ENCODE data around the gene STAC2.
"Not testable (repeated sequence)": the region's sequence is repeated elsewhere in the genome, so short reads cannot be mapped to it uniquely, and the experiment has no call there.

Gene STAC2, protein sequence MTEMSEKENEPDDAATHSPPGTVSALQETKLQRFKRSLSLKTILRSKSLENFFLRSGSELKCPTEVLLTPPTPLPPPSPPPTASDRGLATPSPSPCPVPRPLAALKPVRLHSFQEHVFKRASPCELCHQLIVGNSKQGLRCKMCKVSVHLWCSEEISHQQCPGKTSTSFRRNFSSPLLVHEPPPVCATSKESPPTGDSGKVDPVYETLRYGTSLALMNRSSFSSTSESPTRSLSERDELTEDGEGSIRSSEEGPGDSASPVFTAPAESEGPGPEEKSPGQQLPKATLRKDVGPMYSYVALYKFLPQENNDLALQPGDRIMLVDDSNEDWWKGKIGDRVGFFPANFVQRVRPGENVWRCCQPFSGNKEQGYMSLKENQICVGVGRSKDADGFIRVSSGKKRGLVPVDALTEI

DNA sequence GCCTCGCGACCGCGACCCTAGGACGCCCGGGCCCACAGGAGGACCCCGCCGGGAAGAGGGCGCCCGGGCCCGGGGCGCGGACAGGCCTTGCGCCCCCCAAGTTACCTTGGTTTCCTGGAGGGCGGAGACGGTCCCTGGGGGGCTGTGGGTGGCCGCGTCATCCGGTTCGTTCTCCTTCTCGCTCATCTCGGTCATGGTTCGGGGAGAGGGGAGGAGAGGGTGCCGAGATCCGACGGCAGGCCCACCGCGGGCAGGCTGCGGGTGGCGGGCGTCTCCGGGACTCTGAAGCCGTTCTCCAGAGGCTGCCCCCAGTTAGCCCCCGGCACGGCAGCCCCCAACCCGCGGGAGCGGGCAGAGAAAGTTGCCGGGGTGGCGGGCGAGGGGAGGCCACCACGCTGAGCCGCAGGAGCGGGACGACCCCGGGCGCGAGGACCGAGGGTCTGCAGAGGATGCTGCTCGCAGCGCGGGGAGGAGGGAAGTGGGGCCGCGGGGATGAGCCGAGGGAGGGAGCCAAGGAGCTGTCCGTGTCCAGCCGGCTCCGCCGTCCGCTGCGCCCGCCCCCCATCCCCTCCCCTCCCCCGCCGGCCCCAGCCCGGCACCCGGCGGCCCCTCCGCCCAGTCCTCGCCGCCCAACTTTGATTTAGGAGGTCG lies at the start of gene STAC2:
Gene STAC2 (minus strand): TSS at position 638 of the 651 bp plus-strand sequence. CDS start 443 bp downstream, at position 195.
- no peak for DNase-seq (ENCODE audit: low read depth)

DNA sequence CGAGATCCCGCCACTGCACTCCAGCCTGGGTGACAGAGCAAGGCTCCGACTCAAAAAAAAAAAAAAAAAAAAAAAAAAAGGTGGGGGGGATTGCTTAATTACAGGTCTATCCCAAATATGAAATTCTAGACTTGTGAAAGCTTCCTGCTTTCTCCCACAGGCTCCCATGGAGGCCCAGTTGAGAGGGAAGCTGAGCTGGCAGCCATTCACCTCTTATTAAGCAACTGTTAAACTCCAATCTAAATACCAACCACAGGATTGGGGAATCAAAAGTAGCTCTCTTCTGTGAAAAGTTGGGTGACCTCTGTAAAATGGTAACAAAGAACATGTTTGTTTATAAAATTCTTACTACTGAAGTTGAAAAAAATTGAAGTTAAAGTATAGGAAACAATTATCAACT lies 45.8 kb upstream of the STAC2 start:
- DNase-seq (ENCODE audit: low read depth): no peak

DNA sequence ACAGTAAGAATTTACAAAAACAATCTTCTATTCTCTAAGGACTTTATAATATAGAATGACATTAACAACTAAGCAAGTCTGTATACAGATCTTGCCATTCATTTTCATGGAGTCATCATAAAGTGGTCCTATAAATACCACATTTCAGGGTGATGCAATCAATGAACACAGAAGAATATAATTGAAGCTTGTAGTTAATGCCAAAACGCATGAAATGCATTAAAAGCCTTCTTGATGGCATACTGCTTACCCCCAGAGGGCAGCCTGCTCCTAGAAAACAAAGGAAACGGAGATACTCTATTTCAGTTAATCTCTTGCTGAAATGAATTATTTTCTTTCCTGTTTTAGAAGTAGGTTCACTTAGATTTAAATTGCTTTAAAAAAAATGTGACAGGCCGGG lies 45.2 kb upstream of the STAC2 start:
- no peak for DNase-seq (ENCODE audit: low read depth)

DNA sequence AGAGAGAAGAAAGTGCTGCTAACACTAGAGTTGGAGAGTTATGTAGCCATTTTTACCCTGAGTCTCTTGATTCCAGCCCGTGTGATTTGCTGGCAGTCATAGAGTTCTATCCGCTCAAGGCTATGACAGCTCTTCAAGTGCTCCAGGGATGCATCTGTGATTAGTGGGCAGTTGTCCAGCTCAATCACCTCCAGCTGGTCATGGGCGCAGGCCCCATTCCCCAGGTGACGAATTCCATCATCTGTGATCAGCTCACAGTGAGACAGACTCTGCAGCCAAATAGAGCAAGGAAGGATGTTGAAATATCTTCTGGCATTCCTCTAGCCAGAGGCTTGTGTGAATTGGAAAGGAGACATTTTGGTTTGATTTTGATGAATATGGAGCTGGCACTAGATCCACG lies 38.4 kb upstream of the STAC2 start:
- DNase-seq (ENCODE audit: low read depth): no peak

DNA sequence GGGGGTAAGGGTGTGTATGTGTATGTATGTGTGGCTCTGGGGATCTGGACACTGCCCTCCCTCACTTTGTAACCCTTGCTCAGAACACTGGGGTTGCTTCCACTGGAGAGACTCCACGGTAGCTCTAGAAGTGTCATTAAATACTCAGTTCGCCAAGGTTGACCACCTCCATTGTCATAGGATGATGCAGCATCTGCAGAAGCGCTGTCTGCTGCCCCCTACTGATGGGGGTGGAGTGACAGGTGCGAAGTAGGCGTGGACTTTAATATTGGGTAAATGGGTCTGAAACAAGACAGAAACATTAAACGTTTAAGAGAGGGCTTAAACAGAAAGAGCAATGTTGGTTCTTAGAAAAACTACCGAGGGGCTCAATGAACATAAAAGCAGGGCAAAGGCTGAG lies 35.5 kb upstream of the STAC2 start:
- DNase-seq (ENCODE audit: low read depth): no peak

DNA sequence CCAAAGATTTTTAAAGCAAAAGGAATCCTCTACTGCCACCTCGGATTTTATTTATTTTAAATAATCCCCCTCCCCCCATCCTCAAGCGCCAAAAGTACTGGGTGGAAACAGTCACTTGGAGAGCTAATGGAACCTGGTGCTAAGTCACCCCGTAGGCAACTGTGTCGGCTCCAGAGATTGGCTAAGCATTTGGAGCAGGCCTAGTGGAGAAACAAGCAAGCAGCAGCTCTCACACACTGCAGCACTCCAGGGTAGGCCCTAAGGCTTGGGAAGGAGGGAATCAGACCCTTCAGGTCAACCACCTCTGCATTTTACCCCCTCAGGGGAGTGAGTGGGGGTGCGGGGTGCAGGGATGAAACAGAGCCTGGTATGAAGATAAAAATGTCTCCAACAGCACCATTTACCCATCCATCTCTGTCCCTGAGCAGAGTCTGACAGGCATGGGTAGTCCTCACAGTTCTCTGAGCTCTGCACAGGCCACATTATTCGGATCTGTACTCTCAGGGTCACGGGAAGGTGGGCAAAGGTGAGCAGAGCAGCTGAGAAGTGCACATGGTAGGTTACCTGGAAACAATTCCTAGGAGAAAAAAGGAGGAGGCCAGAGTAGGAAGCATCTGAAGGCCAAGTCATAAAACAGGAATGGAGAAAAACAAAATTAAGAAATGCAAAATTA lies 27.2 kb upstream of the STAC2 start:
- DNase-seq (ENCODE audit: low read depth): no peak

DNA sequence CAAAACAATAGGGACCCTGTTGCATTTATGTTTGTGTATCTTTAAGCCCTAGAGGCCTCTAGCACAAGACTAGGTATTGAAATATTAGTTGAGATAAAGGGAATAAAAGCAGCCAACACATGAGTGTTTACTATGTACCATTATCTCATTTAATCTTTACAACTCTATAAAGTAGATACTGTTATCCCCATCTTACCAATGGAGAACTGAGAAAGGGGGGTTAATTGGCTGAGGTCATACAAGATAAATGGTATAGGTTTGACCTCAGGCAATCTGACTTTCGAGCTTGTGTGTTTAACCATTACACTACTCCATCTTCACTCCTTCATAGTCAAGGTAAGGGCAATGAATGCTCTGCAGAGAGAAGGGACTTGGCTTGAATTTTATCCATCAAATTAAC lies 26.3 kb upstream of the STAC2 start:
- DNase-seq (ENCODE audit: low read depth): no peak

DNA sequence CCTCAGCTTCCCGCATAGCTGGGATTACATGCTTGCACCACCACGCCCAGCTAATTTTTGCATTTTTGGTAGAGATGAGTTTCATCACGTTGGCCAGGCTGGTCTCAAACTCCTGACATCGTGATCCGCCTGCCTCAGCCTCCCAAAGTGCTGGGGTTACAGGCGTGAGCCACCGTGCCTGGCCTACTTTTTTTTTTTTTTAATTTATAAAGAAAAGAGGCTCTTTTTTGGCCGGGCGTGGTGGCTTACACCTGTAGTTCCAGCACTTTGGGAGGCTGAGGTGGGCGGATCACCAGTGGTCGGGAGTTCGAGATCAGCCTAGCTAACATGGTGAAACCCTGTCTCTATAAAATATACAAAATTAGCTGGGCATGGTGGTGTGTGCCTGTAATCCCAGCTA lies 24.3 kb upstream of the STAC2 start:
- not testable (repeated sequence) for DNase-seq (ENCODE audit: low read depth)

DNA sequence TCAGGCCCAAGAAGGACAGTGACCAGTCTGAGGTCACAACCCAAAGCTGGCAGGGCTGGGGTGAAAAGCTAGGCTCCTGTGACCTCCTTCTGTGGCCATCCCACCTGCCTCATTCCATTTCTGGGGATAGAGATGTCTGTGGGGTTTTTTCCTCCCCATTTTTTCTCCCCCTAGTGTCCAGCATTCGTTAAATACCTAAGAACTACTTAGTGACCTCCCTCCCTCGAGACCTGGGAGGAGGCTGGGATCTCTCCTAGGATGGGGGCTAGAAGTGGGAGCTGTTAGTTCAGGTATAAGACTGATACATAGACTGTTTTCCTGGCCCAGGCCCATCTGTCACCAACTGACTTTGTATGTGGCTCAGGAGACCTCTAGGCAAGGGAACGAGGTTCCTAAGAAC lies 20.5 kb upstream of the STAC2 start:
- DNase-seq (ENCODE audit: low read depth): no peak

DNA sequence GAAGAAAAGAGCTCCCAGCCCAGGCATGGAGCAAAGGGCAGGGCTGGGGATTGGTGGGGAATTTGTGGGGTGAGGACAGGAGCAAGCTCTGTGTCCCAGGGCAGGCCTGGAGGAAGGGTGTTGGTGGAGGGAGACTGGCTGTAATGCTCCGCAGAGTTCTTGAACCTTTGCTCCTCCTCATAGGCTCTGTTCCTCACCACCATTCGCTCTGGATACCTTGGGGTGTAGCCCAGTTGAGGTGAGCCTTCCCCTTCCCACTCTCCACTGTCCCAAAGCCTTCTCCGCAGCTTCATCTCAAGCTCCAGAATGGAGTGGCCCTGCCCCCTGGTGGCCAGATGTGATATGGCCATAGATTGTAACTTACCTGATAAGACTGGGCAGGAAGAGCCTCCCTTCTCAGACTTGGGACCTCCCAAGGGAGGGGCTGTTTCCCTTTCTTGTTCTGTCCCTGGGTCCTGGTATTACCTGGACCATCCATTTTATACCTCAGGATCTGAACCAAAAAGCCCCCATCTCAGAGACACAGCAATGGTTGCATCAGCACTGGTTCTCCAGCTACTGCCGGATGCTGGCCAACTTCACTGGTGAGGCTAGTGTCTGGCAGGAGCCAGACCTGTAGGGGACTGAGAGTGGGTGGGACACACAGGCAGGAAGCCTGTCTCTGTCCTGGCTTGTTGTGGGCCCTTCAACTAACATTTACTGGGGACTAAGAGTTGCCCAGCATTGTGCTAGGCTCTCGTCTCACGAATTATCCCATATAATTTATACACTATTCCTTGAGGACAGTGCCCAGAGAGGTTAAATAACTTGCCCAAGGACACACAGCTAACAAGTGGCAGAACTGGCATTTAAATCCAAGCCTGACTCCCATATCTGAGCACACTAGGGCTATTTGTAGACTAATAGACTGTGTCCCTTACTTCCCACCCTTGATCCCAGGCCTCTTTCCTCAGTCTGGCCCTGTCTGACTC lies 19.1 kb upstream of the STAC2 start:
- DNase-seq (ENCODE audit: low read depth): peak; percentile 87

DNA sequence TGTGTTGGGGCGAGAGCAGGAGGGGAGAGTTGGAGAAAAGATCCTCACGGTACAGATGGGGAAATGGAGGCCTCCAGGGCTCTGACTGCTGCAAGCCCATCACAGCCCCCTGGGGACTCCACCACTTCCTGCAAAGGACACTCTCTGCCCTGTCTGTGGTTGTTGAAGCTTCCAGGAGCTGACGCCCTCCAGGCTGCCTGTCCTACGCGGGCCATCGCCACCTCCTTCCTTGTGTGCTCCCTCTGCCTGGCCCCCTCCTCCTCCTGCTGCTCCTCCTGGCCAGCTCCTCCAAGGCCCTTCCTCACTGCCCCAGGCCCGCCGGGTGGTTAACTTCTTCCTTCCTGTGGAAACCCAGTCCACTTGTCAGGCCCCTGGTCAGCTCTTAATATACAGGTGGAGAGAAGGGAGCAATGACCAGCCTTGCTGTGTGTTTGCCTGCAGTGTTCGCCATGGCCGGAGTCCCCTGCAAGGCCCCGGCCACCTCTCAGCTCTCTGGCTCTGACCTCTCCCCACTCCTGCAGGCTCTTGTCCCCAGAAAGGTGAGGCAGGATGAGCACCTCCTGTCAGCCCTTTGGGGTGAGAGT lies 18.4 kb upstream of the STAC2 start:
- no peak for DNase-seq (ENCODE audit: low read depth)

DNA sequence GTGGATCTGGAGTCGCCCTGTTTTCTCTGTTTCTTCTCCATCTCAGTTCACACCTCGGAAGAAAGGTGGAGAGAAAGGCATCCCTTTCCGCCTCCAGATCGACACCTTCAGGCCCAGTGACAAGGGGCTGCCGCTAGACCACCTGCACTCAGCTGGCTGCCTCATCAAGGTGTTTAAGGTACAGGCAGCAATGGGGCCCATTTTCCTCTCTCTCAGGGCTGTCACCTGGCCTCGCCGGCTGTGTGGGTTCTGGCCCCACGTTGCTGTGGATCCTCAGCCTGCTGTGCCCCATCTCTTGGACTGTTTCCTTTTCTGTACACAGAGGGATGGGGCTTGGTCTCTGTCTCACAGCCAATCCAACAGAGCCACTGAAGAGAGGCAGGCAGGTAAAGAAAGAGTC lies 17.4 kb upstream of the STAC2 start:
- no peak for DNase-seq (ENCODE audit: low read depth)

DNA sequence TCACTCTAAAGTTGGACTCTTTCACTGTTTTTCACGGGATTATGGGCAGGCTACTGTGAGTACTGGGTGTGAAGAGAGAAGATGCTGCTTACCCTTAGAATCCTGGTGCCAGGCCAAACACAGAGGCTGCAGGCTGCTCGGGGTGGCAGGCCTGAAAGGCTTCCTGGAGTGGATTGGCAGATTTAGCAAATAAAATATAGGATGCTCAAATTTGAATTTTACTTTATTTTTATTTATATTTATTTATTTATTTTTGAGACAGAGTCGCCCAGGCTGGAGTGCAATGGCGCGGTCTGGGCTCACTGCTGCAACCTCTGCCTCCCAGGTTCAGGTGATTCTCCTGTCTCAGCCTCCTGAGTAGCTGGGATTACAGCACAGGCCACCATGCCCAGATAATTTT lies 14.9 kb upstream of the STAC2 start:
- no peak for DNase-seq (ENCODE audit: low read depth)

DNA sequence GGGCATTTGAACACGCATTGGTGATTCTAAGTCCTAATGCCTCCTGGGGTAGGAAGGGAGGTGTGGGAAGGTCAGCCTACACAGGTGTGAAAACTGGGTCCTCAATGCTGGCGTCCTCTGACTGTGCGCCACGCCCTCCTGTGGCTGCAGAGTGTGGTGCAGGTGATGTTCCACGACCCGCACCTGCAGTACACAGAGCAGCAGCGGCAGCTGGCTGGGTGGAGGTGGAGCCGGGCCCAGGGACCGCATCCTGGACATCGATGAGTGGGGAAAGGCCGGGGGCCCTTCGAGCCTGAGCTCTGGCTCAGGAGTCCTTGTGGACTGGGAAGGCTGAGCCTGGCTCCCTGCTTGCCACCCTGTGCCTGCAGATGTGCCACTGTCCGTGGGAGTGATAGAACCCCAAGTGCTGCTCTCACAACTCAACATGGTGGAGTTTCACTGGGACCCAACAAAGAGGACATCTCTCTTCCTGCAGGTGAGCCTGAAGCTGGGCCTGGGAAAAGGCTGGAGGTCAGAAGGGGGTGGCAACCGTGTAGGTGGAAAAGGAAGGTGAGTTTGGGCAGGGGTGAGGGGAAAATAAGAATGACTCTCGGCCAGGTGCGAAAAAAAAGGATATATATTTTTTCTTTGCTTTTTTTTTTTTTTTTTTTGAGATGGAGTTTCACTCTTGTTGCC lies 14.0 kb upstream of the STAC2 start:
- DNase-seq (ENCODE audit: low read depth): peak; percentile 53

DNA sequence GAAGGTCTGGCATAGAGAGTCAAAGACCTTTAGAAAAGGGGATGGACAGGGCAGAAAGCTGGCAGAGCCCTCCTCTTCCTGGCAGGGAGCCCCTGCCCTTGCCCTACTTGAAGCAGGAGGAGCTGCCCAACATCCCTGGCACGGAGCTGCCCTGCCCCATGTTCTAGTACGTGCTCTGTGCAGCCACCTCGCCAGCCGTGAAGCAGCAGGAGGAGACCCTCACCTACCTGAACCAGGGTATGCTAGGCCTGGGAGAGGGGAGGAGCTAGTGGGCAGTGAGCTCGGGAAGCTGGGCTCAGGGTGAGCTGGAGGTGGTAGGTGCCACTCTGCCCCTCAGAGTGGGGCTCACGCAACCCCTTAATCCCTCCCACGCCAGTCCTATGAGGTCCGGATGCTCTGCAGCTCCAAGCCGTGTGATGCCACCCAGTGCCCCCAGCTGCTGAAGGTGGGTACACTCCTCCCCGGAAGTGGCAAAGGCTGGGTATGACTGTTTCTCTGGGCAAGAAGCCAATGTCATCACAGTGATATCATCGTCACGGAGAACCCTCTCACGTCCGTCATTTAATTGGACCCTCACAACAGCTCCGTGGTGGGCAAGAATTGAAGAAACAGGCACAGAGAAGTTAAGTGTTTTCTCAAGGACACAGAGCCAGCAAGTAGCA lies 12.7 kb upstream of the STAC2 start:
- peak; percentile 66 for DNase-seq (ENCODE audit: low read depth)

DNA sequence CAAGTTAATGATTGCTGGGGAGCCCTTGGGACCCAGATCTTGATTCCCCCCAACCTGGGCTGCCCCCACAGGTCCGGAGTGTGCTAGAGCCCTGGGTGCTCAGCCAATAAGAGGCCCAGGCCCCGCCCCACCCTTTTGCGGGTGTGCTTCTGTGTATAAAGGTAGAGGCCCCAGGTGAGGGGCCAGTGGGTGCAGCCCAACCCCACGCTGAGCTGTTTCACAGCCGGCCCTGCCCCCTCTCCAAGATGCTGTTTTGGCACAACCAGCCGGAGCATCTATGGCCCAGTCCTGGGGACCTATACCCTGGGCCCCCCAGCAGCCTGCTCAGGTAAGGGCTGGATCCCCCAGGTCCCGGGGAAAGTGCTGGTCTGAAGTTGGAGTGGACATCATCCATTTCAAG lies 11.8 kb upstream of the STAC2 start:
- DNase-seq (ENCODE audit: low read depth): no peak

DNA sequence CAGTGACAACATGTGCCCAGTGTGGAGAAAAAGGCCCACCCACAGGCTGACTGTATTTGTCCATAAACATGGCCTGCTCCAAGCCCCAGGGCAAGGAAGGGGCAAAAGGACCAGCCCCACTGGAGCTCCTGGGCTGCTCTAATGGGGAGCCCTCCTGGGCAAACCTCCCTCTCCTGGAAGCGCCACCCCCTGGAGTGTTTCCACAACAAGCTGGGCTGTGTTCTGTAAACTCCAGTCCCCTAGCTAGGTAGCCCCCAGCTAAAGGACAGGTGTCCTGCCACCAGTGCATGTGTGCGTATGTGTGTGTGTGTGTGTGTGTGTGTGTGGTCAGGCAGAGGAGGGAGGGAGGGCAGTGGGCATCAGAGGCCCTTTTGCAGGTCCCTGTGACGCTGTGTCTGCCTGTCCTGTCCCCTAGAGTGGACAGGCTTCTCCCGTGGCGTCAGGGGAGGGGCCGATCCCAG lies 11.3 kb upstream of the STAC2 start:
- DNase-seq (ENCODE audit: low read depth): no peak

DNA sequence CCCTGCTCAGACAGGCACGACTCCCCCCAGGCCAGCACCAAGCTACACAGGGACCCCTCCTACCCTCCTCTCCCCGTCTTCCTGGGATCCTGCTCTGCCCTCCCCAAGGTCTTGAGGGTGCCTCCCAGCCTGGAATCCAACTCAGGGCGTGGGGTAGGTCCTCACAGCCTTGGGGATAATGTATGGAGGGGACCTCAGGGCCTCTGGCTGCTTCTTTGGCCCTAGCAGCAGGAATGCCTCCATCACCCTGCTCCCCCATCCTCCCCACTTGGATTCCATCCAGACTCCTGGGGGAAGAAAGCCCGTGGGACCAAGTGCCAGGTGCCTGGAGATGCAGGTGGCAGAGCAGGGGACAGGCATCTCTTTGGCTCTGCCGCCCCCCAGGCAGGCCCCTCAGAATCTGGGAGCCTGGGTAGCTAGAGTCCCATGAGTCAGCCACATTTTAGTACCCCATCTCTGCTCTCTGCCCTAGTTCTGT lies 10.7 kb upstream of the STAC2 start:
- no peak for DNase-seq (ENCODE audit: low read depth)

DNA sequence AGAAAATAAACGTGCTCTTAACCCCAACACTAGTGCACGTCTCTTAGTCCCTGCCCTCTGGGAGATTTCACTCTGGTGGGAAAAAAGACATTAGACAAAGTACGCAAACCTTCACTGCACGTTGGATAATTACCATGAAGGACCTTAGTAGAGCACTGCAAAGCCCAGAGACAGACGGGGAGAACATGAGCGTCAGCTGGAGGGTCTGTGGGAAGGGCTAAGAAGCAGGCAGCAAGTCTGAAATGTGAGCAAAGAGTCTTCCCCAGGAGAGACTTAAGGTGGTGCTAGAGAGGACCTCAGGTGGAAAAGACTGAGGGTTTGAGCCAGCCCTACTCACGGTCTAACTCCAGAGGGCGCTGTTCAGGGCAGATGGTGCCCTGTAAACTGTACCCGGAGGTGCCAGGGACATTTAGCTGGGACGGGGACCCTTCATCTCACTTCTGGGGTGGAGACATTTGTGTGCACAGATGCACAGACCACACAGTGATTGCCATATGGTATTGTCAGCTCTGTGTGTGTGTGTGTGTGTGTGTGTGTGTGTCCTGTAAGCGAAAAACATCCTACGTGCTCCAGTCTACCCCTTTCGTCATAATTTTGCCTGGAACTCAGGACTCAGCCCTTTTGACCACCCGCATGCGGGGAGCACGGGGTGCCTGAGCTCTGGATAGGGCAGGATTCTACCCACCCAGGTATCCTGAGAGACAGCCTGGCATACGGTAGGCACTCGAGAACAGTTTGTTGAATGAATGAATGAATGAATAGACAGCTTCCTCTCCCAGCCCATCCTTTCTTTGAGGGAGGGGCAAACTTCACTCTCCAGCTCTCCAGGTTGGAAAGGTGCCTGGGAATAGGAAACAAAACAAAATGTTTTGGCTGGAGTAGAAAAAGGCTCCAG lies 10.1 kb upstream of the STAC2 start:
- DNase-seq (ENCODE audit: low read depth): no peak
